Tibial artery (tissue), 4 donors: ENCODE measurements around the gene PLPP3.
A peak's percentile ranks its signal among the peaks of the same experiment; 100 is the strongest.

ENCODE experiments used
- DNase-seq, 2 donors: peaks; one replicate each; pipeline ENCODE4 v3.0.0-alpha.2; 2019
- H3K27ac ChIP-seq, 2 donors: fragments of 200-600 bp; sonication (generic) in 1 of 2; 1 replicate in 1 of 2; 2 replicates in 1 of 2; pipeline ENCODE4 v1.5.1; 2018 to 2019; ENCODE audit warnings: mild to moderate bottlenecking in 1 of 2
- H3K27me3 ChIP-seq, 2 donors: fragments of 200-600 bp; sonication (generic) in 1 of 2; one replicate each; pipeline versions ENCODE4 v1.5.1 to v1.6.0; 2016 to 2019
- H3K36me3 ChIP-seq, 3 donors: fragments of 200-600 bp; sonication (generic) in 2 of 3; one replicate each; pipeline ENCODE4 v1.5.1; 2016 to 2019; ENCODE audit warnings: mild to moderate bottlenecking in 2 of 3
- H3K4me1 ChIP-seq, 4 donors: fragments of 200-600 bp; sonication (generic) in 2 of 4; 1 replicate in 3 of 4; 2 replicates in 1 of 4; pipeline ENCODE4 v1.5.1; 2016 to 2019
- H3K4me3 ChIP-seq, 2 donors: fragments of 200-600 bp; sonication (generic) in 1 of 2; 1 replicate in 1 of 2; 2 replicates in 1 of 2; pipeline ENCODE4 v1.5.1; 2018 to 2019; ENCODE audit warnings: mild to moderate bottlenecking in 2 of 2
- H3K9me3 ChIP-seq, 3 donors: fragments of 200-600 bp; sonication (generic) in 1 of 3; one replicate each; pipeline ENCODE4 v1.5.1; 2016 to 2019
- intact Hi-C: fragments of 100-400 bp; cut with DNase I; formaldehyde crosslinking; loops from one replicate; pipeline ENCODE4 v1.15.0; 2023; ENCODE audit warnings: low total_unique reads
- TF ChIP-seq, protein P1 (sequence below), 2 experiments: fragments of 200-600 bp in 1 of 2; fragments of 450-650 bp in 1 of 2; IDR thresholded peaks; one replicate each; pipeline ENCODE4 v1.5.1; 2017 to 2019; ENCODE audit warnings: antibody characterized with exemption in 2 of 2, mild to moderate bottlenecking in 1 of 2, moderate library complexity in 1 of 2

The PLPP3 gene

GRCh38 chr1:56477164-56478111 lies 101.9 kb downstream of the PLPP3 start:
- peak overlapping the region; percentile 60 to 77 for H3K4me3 ChIP-seq
- peak overlapping the region; percentile 87 to 91 for H3K27ac ChIP-seq
- H3K4me1 ChIP-seq, result peaks cover 0 to 22% (median 5%) of the 10 kb centered on the region in 4 donors
- intact Hi-C loops, result loop anchor here (10.0 kb wide), 1 partner anchor 303 kb away; no protein-coding TSS in a partner anchor
- no peaks in the 10 kb centered on the region for H3K27me3 ChIP-seq
- TF ChIP-seq, protein P1, sequence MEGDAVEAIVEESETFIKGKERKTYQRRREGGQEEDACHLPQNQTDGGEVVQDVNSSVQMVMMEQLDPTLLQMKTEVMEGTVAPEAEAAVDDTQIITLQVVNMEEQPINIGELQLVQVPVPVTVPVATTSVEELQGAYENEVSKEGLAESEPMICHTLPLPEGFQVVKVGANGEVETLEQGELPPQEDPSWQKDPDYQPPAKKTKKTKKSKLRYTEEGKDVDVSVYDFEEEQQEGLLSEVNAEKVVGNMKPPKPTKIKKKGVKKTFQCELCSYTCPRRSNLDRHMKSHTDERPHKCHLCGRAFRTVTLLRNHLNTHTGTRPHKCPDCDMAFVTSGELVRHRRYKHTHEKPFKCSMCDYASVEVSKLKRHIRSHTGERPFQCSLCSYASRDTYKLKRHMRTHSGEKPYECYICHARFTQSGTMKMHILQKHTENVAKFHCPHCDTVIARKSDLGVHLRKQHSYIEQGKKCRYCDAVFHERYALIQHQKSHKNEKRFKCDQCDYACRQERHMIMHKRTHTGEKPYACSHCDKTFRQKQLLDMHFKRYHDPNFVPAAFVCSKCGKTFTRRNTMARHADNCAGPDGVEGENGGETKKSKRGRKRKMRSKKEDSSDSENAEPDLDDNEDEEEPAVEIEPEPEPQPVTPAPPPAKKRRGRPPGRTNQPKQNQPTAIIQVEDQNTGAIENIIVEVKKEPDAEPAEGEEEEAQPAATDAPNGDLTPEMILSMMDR (IDR thresholded peaks at IDR 0.05), result no peak
- peak; percentile 67 to 83 for DNase-seq
- H3K9me3 ChIP-seq, result no peaks in the 10 kb centered on the region
- no peaks in the 10 kb centered on the region for H3K36me3 ChIP-seq

DNA sequence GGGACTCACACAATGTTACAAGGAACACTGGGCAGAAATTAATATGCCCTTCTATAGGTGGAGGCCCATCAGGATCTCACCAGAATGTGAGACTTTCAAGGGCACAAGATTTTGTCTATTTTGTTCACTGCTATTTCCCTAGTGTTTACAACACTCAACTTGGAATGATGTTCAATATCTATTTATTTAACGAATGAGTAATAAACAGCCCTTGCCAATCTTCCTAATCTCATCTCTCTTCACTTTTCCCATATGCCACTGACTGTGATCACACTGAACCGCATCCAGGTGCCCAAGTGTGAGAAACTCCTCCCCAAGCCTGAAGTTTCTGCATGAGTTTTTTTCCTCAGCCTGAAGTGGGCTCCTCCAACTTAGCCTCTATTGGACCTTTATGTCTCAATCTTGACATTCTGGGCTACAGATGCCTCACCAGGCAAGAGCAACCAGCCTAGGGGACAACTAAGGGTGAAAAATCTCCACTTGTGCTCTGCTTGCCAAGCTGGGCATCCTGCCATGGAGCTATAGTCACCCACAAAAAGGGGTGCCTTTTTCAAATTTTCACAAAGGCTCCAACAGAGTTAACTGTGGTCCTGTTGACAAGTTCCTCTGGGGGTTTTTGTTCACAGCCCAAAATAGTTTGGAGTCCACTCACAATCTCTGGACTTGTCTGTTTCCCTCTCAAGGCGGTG lies 105.6 kb downstream of the PLPP3 start:
- no peaks in the 10 kb centered on the region for H3K27me3 ChIP-seq
- DNase-seq, result no peak
- H3K36me3 ChIP-seq, result no peaks in the 10 kb centered on the region
- H3K4me3 ChIP-seq, result no peak overlapping the region
- H3K9me3 ChIP-seq, result no peaks in the 10 kb centered on the region
- peak overlapping the region in 1 of 2 donors; percentile 33 for H3K27ac ChIP-seq
- TF ChIP-seq, protein P1 (IDR thresholded peaks at IDR 0.05), result no peak
- intact Hi-C loops, result loop anchor here (10.0 kb wide), 1 partner anchor 299 kb away; no protein-coding TSS in a partner anchor
- H3K4me1 ChIP-seq, result peaks cover 0 to 22% (median 5%) of the 10 kb centered on the region in 4 donors

DNA sequence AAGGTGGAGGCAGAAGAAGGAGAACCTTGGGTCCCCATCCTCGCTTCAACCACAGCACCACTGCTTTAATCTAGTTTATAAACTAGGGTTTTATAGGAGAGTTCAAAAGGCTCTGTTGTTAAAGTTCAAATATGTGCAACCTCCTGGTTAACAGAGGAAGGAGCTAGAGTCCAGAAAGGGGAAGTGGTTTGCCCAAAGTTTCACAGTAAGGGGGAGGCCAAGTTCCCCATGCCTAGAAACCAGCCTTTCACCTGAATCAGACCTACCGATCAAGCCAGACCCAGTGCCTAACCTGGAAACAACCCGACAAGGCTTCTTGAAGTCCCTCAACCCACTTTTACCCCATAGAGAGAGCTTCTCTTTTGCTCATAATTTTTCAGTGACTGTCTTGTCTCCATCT lies 106.5 kb downstream of the PLPP3 start:
- Histone ChIP-seq H3K4me1 (peaks cover 0 to 16% (median 5%) of the 10 kb centered on the region in 4 donors), H3K36me3 (no peaks in the 10 kb centered on the region), H3K27me3 (no peaks in the 10 kb centered on the region), H3K27ac (no peak overlapping the region), H3K9me3 (no peaks in the 10 kb centered on the region), H3K4me3 (no peak overlapping the region)
- DNase-seq, result no peak
- intact Hi-C loops, result loop anchor here (10.0 kb wide), 1 partner anchor 298 kb away; no protein-coding TSS in a partner anchor
- TF ChIP-seq, protein P1 (IDR thresholded peaks at IDR 0.05), result no peak

GRCh38 chr1:56469640-56470371 lies 109.6 kb downstream of the PLPP3 start:
- Histone ChIP-seq H3K27me3 (no peaks in the 10 kb centered on the region), H3K27ac (no peak overlapping the region), H3K36me3 (no peaks in the 10 kb centered on the region), H3K4me3 (no peak overlapping the region), H3K4me1 (peaks cover 0 to 8% (median 1%) of the 10 kb centered on the region in 4 donors), H3K9me3 (no peaks in the 10 kb centered on the region)
- TF ChIP-seq, protein P1 (IDR thresholded peaks at IDR 0.05), result no peak
- DNase-seq, result no peak
- intact Hi-C loops, result loop anchor here (10.0 kb wide), 1 partner anchor 295 kb away; no protein-coding TSS in a partner anchor

DNA sequence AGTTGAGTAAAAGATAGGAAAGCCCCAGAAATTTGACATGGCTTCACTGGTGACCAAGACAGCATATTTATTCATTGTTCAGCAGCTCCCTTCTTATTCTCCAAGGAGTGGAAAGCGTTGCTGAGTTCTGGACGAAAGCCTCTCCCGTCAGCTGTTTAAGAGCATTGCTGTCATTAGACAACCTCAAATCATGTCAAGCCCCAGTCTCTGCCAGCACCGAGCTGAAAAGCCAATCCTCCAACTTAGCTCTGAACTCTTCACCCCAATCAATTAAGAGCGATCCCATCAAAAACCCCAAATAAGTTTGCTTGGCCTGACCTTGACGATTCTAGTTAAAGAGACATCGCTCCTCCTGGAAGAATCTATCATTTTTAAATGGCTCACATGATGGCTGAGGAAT lies 110.8 kb downstream of the PLPP3 start:
- intact Hi-C loops, result no loop called here
- no peak for DNase-seq
- no peak overlapping the region for H3K4me3 ChIP-seq
- H3K27me3 ChIP-seq, result no peaks in the 10 kb centered on the region
- no peaks in the 10 kb centered on the region for H3K9me3 ChIP-seq
- H3K4me1 ChIP-seq, result no peaks in the 10 kb centered on the region
- no peak overlapping the region for H3K27ac ChIP-seq
- H3K36me3 ChIP-seq, result no peaks in the 10 kb centered on the region
- TF ChIP-seq, protein P1 (IDR thresholded peaks at IDR 0.05), result no peak
